Gastrocnemius medialis (tissue), 4 donors: ENCODE measurements around the gene VSTM1. TPM values are rescaled to one million over a fixed set of nuclear protein-coding genes. Genes with fewer than 3 reads are reported as not detected.

Source experiments
- ATAC-seq, 2 donors: fragments of 150-250 bp; one replicate each; pipeline ENCODE4 v1.9.1; 2016
- DNase-seq, 2 donors: peaks; one replicate each; pipeline ENCODE4 v3.0.0-alpha.2; 2019
- H3K27ac ChIP-seq, 4 donors: fragments of 200-600 bp; sonication (generic); 1 replicate in 1 of 4; 2 replicates in 3 of 4; pipeline ENCODE4 v1.5.1; 2016 to 2018; ENCODE audit warnings: mild to moderate bottlenecking in 2 of 4, moderate library complexity in 1 of 4
- H3K27me3 ChIP-seq, 3 donors: fragments of 200-600 bp; sonication (generic) in 2 of 3; 1 replicate in 1 of 3; 2 replicates in 2 of 3; pipeline versions ENCODE4 v1.5.1 to v1.6.0; 2016 to 2019; ENCODE audit warnings: mild to moderate bottlenecking in 1 of 3, moderate library complexity in 1 of 3
- H3K36me3 ChIP-seq, 2 donors: fragments of 200-600 bp; sonication (generic) in 1 of 2; one replicate each; pipeline ENCODE4 v1.5.1; 2017 to 2018
- H3K4me1 ChIP-seq, 2 donors: fragments of 200-600 bp; sonication (generic) in 1 of 2; one replicate each; pipeline ENCODE4 v1.5.1; 2016 to 2017; ENCODE audit warnings: mild to moderate bottlenecking in 2 of 2
- H3K4me3 ChIP-seq, 4 donors: fragments of 200-600 bp; sonication (generic) in 3 of 4; 1 replicate in 1 of 4; 2 replicates in 3 of 4; pipeline ENCODE4 v1.5.1; 2016 to 2019; ENCODE audit warnings: mild to moderate bottlenecking in 2 of 4
- H3K9me3 ChIP-seq, 3 donors: fragments of 200-600 bp; sonication (generic) in 2 of 3; 1 replicate in 1 of 3; 2 replicates in 2 of 3; pipeline ENCODE4 v1.5.1; 2016 to 2019
- CTCF ChIP-seq, 5 experiments: fragments of 450-650 bp in 3 of 5; fragments of 200-600 bp in 2 of 5; sonication (generic) in 2 of 5; IDR thresholded peaks in 4 of 5; conservative IDR thresholded peaks in 1 of 5; 1 replicate in 4 of 5; 2 replicates in 1 of 5; pipeline ENCODE4 v1.5.1; 2016 to 2019; ENCODE audit warnings: antibody characterized with exemption in 5 of 5, mild to moderate bottlenecking in 3 of 5, moderate library complexity in 3 of 5
- POLR2A ChIP-seq, 2 donors: fragments of 450-650 bp; IDR thresholded peaks; one replicate each; pipeline ENCODE4 v1.6.1; 2017; ENCODE audit warnings: antibody characterized with exemption in 2 of 2, mild to moderate bottlenecking in 2 of 2, moderate library complexity in 2 of 2
- in situ Hi-C, 4 donors: fragments of 200-750 bp; cut with MboI; loops; one replicate each; pipeline versions ENCODE4 v1.15.0 to v1.8.0; 2017; ENCODE audit warnings: low sequenced_read_pairs in 4 of 4
- intact Hi-C: fragments of 100-400 bp; cut with DNase I; formaldehyde crosslinking; loops from one replicate; pipeline ENCODE4 v1.15.1; 2023; ENCODE audit warnings: low total_unique reads
- total RNA-seq, 4 donors: library from RNA; depleted of rRNA; stranded (reverse); fragments of >200 nt; gene quantifications; one replicate each; pipeline versions ENCODE4 v1.1.0 to v1.2.3, GENCODE V29; 2016

Gene VSTM1
- total RNA-seq, 4 donors from 2014 or later, result not detected

DNA sequence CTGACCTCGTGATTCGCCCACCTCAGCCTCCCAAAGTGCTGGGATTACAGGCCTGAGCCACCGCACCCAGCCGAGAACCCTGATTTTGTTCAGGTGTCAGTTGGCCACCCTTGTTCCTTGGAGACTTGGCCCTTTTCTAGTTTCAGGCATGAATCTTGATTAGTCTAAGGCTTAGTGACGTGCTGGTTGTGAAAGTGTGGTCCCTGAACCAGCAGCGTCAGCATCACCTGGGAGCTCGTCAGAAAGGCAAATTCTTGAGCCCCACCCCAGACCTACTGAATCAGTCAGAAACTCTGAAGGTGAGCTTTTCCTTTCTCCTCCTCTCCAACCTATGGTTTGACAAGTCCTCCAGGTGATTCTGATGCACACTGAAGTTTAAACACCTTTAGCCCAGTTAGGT is 37.0 kb downstream of the VSTM1 start:
- in situ Hi-C loops, result loop anchor here in 2 of 4 donors (10.0 kb wide), 2 partner anchors 122 to 232 kb away; partner anchors contain the start of gene CACNG7 (in 1 of the 2)
- intact Hi-C loops, result no loop called here
- no peak for DNase-seq
- ATAC-seq, result no peak
- Histone ChIP-seq H3K27me3 (peaks cover 0 to 6% (median 4%) of the 10 kb centered on the region in 3 donors), H3K4me3 (no peak overlapping the region), H3K9me3 (no peaks in the 10 kb centered on the region), H3K4me1 (no peaks in the 10 kb centered on the region), H3K36me3 (no peaks in the 10 kb centered on the region), H3K27ac (no peak overlapping the region)
- no peak for TF ChIP-seq CTCF (IDR thresholded peaks at IDR 0.05 in 4 of 5, conservative IDR thresholded peaks at IDR 0.05 in 1 of 5)

GRCh38 chr19:54024660-54025059 is 39.0 kb downstream of the VSTM1 start:
- H3K36me3 ChIP-seq, result no peaks in the 10 kb centered on the region
- no peak overlapping the region for H3K27ac ChIP-seq
- peaks cover 0 to 4% (median 2%) of the 10 kb centered on the region in 3 donors for H3K27me3 ChIP-seq
- TF ChIP-seq POLR2A (IDR thresholded peaks at IDR 0.05) (no peak), CTCF (IDR thresholded peaks at IDR 0.05 in 4 of 5, conservative IDR thresholded peaks at IDR 0.05 in 1 of 5) (no peak)
- no peak for DNase-seq
- ATAC-seq, result no peak
- H3K9me3 ChIP-seq, result no peaks in the 10 kb centered on the region
- no peak overlapping the region for H3K4me3 ChIP-seq
- intact Hi-C loops, result loop anchor here (2.0 to 5.0 kb wide), 4 partner anchors 42 to 827 kb away; no protein-coding TSS in a partner anchor
- no peaks in the 10 kb centered on the region for H3K4me1 ChIP-seq
- in situ Hi-C loops, result loop anchor here (5.0 to 10.0 kb wide), 4 partner anchors 112 to 230 kb away; partner anchors contain the start of gene CACNG7 (in 1 of the 4)

- no peaks in the 10 kb centered on the region for H3K4me1 ChIP-seq
Observed at GRCh38 chr19:54023191-54023590, 40.5 kb downstream of the VSTM1 start.

GRCh38 chr19:54021932-54022331 is 41.8 kb downstream of the VSTM1 start:
- H3K27me3 ChIP-seq, result no peaks in the 10 kb centered on the region
- in situ Hi-C loops, result loop anchor here (5.0 to 10.0 kb wide), 4 partner anchors 110 to 227 kb away; partner anchors contain the start of gene CACNG7 (in 1 of the 4)
- intact Hi-C loops, result loop anchor here (5.0 kb wide), 3 partner anchors 40 to 825 kb away; no protein-coding TSS in a partner anchor

More at GRCh38 chr19:54023191-54023590, 40.5 kb downstream of the VSTM1 start:
- H3K4me3 ChIP-seq, result no peak overlapping the region
- DNase-seq (no peak), ATAC-seq (no peak)
- TF ChIP-seq POLR2A (IDR thresholded peaks at IDR 0.05), result no peak
- TF ChIP-seq CTCF (IDR thresholded peaks at IDR 0.05 in 4 of 5, conservative IDR thresholded peaks at IDR 0.05 in 1 of 5), result no peak
- no peak overlapping the region for H3K27ac ChIP-seq
- in situ Hi-C loops (loop anchor here (5.0 to 10.0 kb wide), 4 partner anchors 111 to 228 kb away; partner anchors contain the start of gene CACNG7 (in 1 of the 4)), intact Hi-C loops (loop anchor here (5.0 kb wide), 3 partner anchors 41 to 826 kb away; no protein-coding TSS in a partner anchor)
- H3K36me3 ChIP-seq, result no peaks in the 10 kb centered on the region
- no peaks in the 10 kb centered on the region for H3K9me3 ChIP-seq
- peaks cover 0 to 4% (median 0%) of the 10 kb centered on the region in 3 donors for H3K27me3 ChIP-seq

More at GRCh38 chr19:54021932-54022331, 41.8 kb downstream of the VSTM1 start:
- DNase-seq, result no peak
- no peak for TF ChIP-seq CTCF (IDR thresholded peaks at IDR 0.05 in 4 of 5, conservative IDR thresholded peaks at IDR 0.05 in 1 of 5)
- no peak for TF ChIP-seq POLR2A (IDR thresholded peaks at IDR 0.05)
- no peak overlapping the region for H3K27ac ChIP-seq
- ATAC-seq, result no peak
- H3K9me3 ChIP-seq, result no peaks in the 10 kb centered on the region
- H3K4me1 ChIP-seq, result no peaks in the 10 kb centered on the region
- H3K36me3 ChIP-seq, result no peaks in the 10 kb centered on the region
- H3K4me3 ChIP-seq, result no peak overlapping the region
